ENCODE measurements around the gene CELA3B.
"Not testable (repeated sequence)": the region's sequence is repeated elsewhere in the genome, so short reads cannot be mapped to it uniquely, and the experiment has no call there.

Gene CELA3B, protein sequence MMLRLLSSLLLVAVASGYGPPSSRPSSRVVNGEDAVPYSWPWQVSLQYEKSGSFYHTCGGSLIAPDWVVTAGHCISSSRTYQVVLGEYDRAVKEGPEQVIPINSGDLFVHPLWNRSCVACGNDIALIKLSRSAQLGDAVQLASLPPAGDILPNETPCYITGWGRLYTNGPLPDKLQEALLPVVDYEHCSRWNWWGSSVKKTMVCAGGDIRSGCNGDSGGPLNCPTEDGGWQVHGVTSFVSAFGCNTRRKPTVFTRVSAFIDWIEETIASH

GRCh38 chr1:21976703-21977239 is at the start of gene CELA3B:
TSS of gene CELA3B (plus strand) at chr1:21977022. CDS start at chr1:21977040, 18 bp downstream.
- not testable (repeated sequence) for FAIRE-seq

DNA sequence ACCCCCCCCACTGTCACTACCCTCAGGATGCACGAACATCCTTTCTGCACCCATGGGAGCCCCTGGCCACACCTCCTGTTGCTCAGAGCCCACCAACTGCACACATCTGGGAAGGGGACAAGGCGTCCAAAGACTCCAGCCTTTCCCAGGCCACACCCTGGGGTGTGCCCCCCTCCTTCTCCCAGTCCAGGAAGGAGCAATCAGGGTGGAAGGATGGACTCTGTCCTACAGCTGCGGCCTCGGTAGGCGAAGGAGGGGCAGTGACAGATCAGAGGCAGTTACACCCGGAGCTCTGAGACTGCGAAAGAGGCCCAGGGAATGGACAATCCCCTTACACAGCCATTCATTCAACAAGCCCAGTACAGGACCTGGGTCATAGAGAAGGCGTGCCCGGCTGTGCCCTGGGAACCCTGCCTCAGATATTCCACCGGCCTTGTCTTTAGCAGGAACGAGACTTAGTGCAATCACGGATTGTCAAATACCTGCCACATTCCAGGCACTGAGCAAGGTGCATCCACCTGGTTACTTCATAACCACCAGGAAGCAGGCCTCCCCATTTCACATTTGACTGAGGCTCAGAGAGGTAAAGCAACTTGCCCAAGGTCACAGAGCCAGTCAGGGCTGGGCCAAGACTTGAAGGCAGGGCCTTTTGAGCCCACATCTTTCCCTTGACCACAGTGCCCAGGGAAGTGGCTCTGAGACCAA is 49.1 kb upstream of the CELA3B start:
- peak; percentile 28 for FAIRE-seq

DNA sequence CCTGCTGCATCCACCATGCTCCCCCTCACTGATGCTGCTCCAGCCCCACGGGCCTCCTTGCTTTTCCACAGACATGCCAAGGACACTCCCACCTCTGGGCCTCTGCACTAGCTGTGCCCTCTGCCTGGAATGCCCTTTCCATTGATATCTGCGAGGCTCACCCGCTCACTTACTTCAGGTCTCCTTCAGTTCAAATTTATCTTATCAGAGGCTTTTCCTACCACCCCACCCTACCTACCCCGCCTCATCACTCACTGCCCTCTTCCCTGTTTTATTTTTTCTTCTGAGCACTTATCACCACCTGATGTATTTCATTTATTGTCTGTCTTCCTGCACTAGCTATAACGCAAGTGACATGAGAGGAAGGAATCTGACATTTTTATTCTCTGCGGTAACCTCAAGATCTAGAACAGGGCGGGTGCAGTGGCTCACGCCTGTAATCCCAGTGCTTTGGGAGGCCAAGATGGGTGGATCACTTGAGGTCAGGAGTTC is 46.7 kb upstream of the CELA3B start:
- no peak for FAIRE-seq

- FAIRE-seq: no peak
These were observed 46.1 kb upstream of the CELA3B start for GRCh38 chr1:21930629-21931170.

DNA sequence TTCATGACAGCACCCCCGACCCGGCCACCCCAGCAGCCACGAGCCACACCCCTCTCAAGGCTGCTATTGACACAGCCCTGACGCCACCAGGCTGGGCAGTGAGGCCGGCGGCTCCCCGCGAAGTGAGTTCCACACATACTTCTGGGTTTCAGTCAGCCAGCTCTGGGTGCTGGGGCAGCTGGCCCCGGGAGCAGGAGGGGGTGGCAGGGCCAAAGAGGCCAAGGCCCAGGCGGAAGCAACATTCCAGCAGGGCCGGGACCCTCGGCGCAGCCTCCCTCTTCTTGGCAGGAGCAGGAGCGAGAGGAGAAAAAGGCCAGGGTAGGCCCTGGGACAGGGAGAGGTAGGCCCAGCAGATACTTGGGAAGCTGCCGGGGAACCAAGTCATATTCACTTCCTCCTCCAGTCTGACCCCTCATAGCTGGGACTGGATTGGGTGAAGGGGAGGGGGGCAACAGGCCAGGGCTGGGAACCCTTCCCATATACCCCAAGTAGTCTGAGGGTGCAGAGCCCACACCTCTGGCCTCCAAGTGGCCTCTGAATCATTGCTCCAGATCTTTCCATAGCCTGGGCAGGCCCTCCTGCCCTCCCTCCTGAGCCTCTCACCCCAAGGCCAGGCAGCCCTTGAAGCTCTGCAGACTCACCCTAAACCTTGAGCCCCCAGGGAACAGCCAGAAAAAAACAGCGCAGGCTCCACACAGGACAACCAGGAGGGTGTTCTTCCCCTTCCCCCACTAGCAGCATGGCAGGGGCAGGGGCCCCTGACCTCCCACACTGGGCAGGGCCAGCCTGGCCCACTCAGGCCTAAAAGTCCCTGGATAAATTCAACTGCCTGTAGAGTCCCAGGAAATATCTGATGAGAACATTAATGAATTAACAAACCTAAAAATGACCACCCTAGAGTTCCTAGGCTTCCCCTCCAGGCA is 45.4 kb upstream of the CELA3B start:
- no peak for FAIRE-seq

GRCh38 chr1:21932127-21932526 is 44.7 kb upstream of the CELA3B start:
- FAIRE-seq: no peak

DNA sequence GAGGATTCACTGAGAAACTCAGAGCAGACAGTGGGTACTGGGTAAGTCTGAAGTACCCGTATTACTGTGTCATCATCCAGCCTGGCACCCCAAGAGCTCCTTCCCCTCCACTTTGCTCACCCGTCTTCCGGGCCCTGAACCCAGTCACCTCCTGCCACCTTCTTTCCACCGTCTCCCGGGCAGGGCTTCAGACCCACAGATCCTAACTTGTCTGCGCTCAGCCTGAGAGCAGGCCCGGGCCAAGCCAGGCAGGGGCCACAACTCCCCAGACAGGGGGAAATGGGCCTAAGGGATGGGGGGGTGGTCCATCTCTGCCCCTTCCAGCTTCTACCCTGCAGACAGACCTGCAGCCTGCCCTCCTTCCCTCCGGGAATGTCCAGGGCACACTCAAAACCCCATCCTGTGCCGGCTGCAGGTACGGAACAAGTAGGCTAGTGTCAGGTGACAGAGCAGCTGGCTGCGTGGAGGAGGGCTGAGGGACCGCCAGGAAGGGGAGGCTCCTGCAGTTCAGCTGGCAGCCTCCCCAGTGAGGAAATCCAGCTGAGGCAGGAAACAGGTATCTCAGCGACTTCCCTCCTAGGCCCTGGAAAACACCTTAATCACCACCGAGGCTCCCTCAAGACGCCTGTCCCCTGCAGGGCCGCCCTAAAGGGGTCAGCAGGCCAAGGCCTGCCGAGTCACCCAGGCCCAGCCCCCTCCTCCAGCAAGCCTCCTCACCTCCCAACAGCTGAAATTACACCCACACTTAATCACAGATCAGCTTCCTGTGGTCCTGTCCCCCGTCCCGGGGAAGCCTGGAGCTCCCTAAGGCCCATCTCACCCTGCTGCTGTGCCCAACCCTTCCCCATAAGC is 43.2 kb upstream of the CELA3B start:
- FAIRE-seq: no peak

GRCh38 chr1:21935393-21935804 is 41.4 kb upstream of the CELA3B start:
- FAIRE-seq: no peak

DNA sequence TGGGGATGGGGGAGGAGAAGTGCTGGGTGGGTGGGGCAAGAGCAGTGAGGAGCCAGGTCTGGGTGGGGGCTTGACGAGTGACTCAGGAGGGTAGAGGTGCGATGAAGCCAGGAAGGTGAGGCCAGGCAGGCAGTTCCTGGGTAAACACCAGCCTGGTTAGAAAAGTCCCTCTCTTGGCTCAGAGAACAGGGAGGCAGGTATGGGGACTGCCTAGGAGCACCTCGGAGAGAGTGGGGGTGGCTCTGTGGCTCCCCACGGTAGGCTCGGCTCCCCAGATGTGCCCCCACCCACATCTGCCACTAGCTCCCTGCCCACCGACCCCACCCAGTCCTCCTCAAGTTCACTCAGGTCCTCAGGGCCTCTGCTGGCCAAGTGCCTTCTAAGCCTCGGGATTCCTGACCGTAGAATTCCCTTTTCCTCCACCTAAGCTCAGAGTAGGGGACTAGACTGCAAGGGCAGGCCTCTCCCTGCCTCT is 40.9 kb upstream of the CELA3B start:
- FAIRE-seq: no peak

DNA sequence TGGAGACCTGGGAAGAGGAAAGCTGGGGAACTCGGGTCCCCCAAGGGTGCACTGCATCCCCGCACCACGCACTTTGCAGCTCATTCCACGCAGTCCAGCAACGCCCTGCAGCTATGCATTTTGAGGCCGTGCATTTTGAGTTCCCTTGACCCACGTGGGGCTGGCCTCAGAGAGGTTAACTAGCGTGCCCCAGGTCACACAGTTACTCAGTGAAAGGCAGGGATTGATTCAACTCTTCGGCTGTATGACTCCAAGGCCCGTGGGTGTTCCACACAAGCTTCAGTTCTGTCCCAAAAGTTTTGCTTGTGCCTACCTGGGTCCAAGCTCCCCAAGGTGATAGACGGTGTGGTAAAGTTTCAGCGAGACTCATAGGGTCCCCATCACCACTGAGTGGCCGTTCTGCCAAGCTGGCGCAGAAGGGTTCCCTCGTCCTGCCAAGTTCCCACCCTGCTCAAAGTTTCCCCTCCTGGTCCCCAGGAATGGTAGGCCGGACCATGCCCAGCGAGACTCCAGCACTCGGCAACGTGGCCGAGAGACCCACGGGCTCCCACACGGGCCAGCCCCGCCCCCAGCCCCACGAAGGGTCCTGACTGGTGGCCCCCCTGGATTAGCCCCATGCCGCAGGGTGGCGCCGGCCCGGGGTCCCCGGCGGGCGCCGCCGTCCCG is 40.3 kb upstream of the CELA3B start:
- no peak for FAIRE-seq

GRCh38 chr1:21937034-21937371 is 39.8 kb upstream of the CELA3B start, which contains the start of gene HSPG2:
TSS of gene HSPG2 (minus strand) at chr1:21937310. CDS start at chr1:21937217, 93 bp downstream.
- FAIRE-seq: no peak

DNA sequence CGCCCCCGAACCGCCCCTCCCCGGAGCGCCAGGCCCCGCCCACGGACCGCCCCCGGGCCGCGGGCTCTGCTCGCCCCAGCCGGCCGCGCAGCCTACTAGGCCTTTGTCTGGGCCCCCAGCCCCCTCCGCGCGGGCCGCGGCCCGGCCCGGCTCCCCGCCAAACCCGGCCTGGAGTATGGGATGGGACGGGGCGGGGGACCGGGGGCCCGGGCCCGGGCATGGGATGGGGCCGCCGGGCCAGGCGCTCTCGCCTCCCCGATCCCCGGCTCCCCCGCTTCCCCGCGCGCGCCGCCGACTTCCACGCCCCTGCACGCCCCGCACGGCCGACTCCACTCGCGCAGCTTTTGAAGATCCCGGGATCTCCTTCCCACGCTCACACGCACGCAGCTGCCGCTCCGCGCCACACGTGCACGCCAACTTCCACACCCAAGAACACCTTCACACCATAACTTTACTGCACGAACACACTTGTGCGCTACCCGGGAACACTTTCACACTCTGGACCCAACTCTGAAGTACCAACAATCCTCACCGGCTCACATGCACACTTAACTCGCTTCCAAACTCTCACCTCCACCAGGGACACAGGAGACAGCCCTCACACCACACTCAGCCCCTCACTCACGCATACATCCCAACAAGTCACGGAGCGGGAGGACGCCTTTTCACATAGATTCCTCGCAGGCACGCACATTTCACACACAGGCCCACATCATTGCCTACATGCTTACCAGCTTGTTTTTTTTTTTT is 39.3 kb upstream of the CELA3B start:
- no peak for FAIRE-seq

DNA sequence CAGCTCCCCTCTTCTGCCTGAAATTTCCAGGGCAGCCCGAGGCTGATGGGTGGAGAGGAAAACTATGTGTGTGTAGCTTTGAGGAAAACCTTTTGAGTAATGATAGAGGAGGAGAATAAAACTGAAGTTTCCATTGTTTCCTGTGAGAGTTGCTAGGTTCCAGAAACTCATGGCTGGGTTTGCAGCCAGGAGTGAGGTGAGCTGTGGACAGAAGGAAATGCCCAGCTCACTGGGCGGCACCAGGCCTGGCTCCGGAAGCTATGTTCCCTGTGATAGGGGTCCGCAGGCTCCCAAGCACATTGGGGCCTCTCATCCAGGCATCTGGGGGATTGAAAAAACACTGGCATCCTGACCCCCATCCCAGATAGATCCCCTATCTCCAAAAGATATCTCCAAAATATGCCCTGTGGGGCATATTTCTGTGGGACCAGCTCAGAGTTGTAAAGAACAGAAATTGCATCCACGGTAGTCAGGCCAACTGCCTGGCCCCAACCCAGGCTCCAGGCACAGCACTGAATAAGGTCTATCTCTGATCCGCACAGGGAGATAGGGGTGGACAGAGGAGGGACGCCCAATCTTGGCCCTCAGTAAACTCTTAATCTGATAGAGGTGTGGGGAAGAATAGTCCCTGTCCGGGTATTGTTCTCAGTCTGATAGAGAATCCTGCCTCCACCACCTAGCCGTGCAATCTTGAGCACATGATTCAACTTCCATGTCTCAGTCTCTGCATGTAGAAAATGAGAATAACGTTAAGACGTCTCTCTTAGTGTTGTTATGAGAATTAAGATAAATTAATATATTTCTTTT is 37.9 kb upstream of the CELA3B start:
- no peak for FAIRE-seq

DNA sequence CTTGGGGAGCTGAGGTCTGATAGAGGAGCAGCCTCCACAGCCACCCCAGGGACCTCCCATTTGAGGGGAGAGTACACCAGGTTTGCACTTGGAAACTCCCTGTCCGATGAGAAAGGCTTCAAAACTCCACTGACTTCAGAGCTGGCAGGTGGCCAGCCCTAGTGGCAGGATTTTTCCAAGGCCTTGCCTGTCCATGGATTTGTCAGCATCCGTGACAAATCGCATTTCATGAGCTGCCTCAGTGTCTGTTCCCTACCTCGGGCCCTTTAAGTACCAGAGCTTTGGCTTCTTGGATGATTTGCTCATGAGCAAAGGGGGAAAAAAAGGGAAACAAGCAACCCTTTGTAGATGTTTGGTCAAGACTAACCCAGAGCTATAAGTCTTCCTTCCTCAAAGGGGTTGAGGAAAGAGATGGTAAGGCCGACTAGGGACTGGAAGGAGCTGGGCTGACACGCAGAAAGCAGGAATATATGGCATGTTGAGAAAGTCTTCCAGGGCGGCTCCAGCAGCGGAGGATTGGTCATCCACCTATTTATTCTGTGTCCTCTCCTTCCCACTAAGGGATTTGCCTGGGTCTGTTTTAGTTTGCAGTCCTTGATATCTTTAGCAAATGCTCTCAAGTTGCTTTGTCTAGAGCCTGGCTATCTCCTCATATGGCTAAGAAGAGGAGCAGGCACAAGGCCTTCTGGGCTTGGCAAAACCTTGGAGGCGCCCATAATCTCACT is 37.0 kb upstream of the CELA3B start:
- no peak for FAIRE-seq

DNA sequence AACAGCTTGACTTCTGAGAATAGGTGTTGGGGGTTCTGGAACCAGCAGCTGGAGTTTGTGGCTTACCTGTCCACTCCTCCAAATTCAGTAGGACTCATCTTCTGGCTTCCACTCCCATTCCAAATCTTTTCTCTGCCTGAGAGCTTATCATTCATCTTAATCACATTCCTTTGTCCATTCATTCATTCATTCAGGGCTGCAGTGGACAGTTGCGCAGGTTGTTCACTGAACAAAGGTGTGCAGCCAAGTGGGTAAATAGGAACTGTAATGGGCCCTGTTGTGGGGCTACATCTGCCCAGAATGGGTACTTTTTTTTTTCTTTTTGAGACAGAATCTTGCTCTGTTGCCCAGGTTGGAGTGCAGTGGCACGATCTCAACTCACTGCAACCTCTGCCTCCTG is 36.3 kb upstream of the CELA3B start:
- FAIRE-seq: no peak

DNA sequence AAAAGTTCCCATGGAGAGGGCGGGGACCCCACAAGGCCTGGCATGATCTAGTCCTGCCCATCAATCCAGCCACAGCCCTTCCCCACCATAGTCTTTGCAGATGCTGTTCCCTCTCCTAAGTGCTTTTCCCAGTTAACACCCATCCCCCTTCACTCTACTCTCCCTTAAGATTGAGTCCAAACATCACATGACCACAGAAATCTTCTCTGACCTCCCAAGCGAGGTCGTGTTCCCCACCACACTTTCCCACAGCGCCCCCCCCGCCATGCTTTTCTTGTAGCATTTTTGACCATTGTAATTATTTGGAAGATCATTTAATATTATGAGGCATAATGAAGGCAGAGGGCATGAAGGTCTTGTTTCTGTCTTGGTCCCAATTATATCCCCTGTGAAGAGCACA is 35.5 kb upstream of the CELA3B start:
- no peak for FAIRE-seq

GRCh38 chr1:21942464-21942863 is 34.4 kb upstream of the CELA3B start:
- no peak for FAIRE-seq

GRCh38 chr1:21942959-21943640 is 33.7 kb upstream of the CELA3B start:
- FAIRE-seq: not testable (repeated sequence)

Measured in colon (tissue), 2 donors.